ENCODE results near the gene GAS2L1. TPM values are rescaled to one million over a fixed set of nuclear protein-coding genes. Genes with fewer than 3 reads are reported as not detected.
A peak's percentile ranks its signal among the peaks of the same experiment; 100 is the strongest.

Gene GAS2L1
- total RNA-seq, 3 donors from 2014 or later (not counting 1 experiment from before 2014, with no cell fraction given) = 0.57 to 4.1 (median 2.8) TPM

- Histone ChIP-seq H3K36me3 (ENCODE audit: control insufficient read depth, insufficient read depth, low read length) (peaks cover 31% of the 10 kb centered on the region), H3K27me3 (ENCODE audit: control insufficient read depth, insufficient read depth, low read length) (no peaks in the 10 kb centered on the region), H3K27ac (ENCODE audit: low read length) (no peak overlapping the region), H3K4me3 (ENCODE audit: low read length) (peak overlapping the region; percentile 83), H3K4me1 (ENCODE audit: control insufficient read depth, insufficient read depth, low read length) (peaks cover 31% of the 10 kb centered on the region), H3K9me3 (ENCODE audit: control insufficient read depth, insufficient read depth, low read length) (no peaks in the 10 kb centered on the region)
- H3K9me3 Mint-ChIP-seq = no peaks in the 10 kb centered on the region
- WGBS (ENCODE audit: insufficient coverage) = 27% methylated on average over 9 of the region's 9 CpGs
- ATAC-seq (no peak), DNase-seq (no peak)
- H3K36me3 Mint-ChIP-seq = peaks cover 11% of the 10 kb centered on the region
- intact Hi-C loops (cut with micrococcal nuclease) = no loop called here
- no peaks in the 10 kb centered on the region for H3K27me3 Mint-ChIP-seq (ENCODE audit: low read depth in 2 of 2)
- H3K4me3 Mint-ChIP-seq = peak overlapping the region; percentile 98
- TF ChIP-seq CTCF (IDR thresholded peaks at IDR 0.05) = no peak
- peaks cover 85 to 90% of the 10 kb centered on the region in 2 donors for H3K4me1 Mint-ChIP-seq
- peak overlapping the region; percentile 96 to 99 for H3K27ac Mint-ChIP-seq
Measured at GRCh38 chr22:29270475-29271271, 35.8 kb upstream of the GAS2L1 start.

- H3K4me1 Mint-ChIP-seq = peaks cover 88 to 91% of the 10 kb centered on the region in 2 donors
- H3K27ac ChIP-seq (ENCODE audit: low read length) = no peak overlapping the region
- no peak overlapping the region for H3K4me3 ChIP-seq (ENCODE audit: low read length)
- no peaks in the 10 kb centered on the region for H3K9me3 ChIP-seq (ENCODE audit: control insufficient read depth, insufficient read depth, low read length)
- H3K4me3 Mint-ChIP-seq = no peak overlapping the region
- WGBS (ENCODE audit: insufficient coverage) = 91% methylated on average over 2 of the region's 2 CpGs
- TF ChIP-seq CTCF (IDR thresholded peaks at IDR 0.05) = no peak
- H3K27me3 Mint-ChIP-seq (ENCODE audit: low read depth in 2 of 2) = no peaks in the 10 kb centered on the region
- peaks cover 26% of the 10 kb centered on the region for H3K4me1 ChIP-seq (ENCODE audit: control insufficient read depth, insufficient read depth, low read length)
- DNase-seq (no peak), ATAC-seq (no peak)
- H3K27me3 ChIP-seq (ENCODE audit: control insufficient read depth, insufficient read depth, low read length) = no peaks in the 10 kb centered on the region
- no peaks in the 10 kb centered on the region for H3K9me3 Mint-ChIP-seq
- intact Hi-C loops (cut with micrococcal nuclease) = no loop called here
- H3K36me3 ChIP-seq (ENCODE audit: control insufficient read depth, insufficient read depth, low read length) = peaks cover 51% of the 10 kb centered on the region
- H3K36me3 Mint-ChIP-seq = peaks cover 18% of the 10 kb centered on the region
- peak overlapping the region in 1 of 2 donors; percentile 99 for H3K27ac Mint-ChIP-seq
Measured at GRCh38 chr22:29272624-29273023, 33.8 kb upstream of the GAS2L1 start.

- no peak overlapping the region for H3K4me3 ChIP-seq (ENCODE audit: low read length)
- peaks cover 85 to 87% of the 10 kb centered on the region in 2 donors for H3K4me1 Mint-ChIP-seq
- no peaks in the 10 kb centered on the region for H3K9me3 ChIP-seq (ENCODE audit: control insufficient read depth, insufficient read depth, low read length)
- TF ChIP-seq CTCF (IDR thresholded peaks at IDR 0.05) = no peak
- no peak overlapping the region for H3K27ac ChIP-seq (ENCODE audit: low read length)
- H3K27ac Mint-ChIP-seq = peak overlapping the region; percentile 46 to 53
- no peaks in the 10 kb centered on the region for H3K9me3 Mint-ChIP-seq
- WGBS (ENCODE audit: insufficient coverage) = 87% methylated on average over 3 of the region's 3 CpGs
- intact Hi-C loops (cut with micrococcal nuclease) = no loop called here
- no peaks in the 10 kb centered on the region for H3K27me3 ChIP-seq (ENCODE audit: control insufficient read depth, insufficient read depth, low read length)
- H3K36me3 ChIP-seq (ENCODE audit: control insufficient read depth, insufficient read depth, low read length) = peaks cover 74% of the 10 kb centered on the region
- ATAC-seq (no peak), DNase-seq (no peak)
- no peak overlapping the region for H3K4me3 Mint-ChIP-seq
- H3K27me3 Mint-ChIP-seq (ENCODE audit: low read depth in 2 of 2) = no peaks in the 10 kb centered on the region
- peaks cover 11% of the 10 kb centered on the region for H3K36me3 Mint-ChIP-seq
- H3K4me1 ChIP-seq (ENCODE audit: control insufficient read depth, insufficient read depth, low read length) = peaks cover 13% of the 10 kb centered on the region
Measured at GRCh38 chr22:29275167-29275566, 31.3 kb upstream of the GAS2L1 start.
